HAP-1 (cell line): Measurements from ENCODE around the gene ARHGEF7.

Experiments used
- DNase-seq, 2 experiments: peaks; one replicate each; pipeline ENCODE4 v3.0.0-alpha.2; 2016 to 2020; ENCODE audit warnings: low spot score in 2 of 2
- H3K27me3 ChIP-seq: fragments of 250-450 bp; sonication (Bioruptor Pico); 2 replicates; pipeline ENCODE4 v1.5.1; 2020; ENCODE audit warnings: low read depth, mild to moderate bottlenecking, moderate library complexity
- H3K36me3 ChIP-seq: fragments of 250-450 bp; sonication (Bioruptor Pico); replicated peaks from 2 replicates; pipeline ENCODE4 v1.5.1; 2020; ENCODE audit warnings: mild to moderate bottlenecking
- H3K4me1 ChIP-seq: fragments of 250-450 bp; sonication (Bioruptor Pico); 2 replicates; pipeline ENCODE4 v1.5.1; 2020; ENCODE audit warnings: mild to moderate bottlenecking
- H3K4me3 ChIP-seq: fragments of 250-450 bp; sonication (Bioruptor Pico); 2 replicates; pipeline ENCODE4 v1.5.1; 2020; ENCODE audit warnings: mild to moderate bottlenecking, moderate library complexity
- H3K9me3 ChIP-seq: fragments of 250-450 bp; sonication (Bioruptor Pico); 2 replicates; pipeline ENCODE4 v1.5.1; 2020; ENCODE audit warnings: mild to moderate bottlenecking, moderate library complexity
- in situ Hi-C: fragments of 300-500 bp; cut with MboI; formaldehyde crosslinking; loops from 3 replicates; pipeline ENCODE4 v1.14.3; 2020; ENCODE audit warnings: low sequenced_read_pairs, inconsistent platforms, mixed read lengths

ARHGEF7 gene

GRCh38 chr13:111317042-111317550, 202.0 kb downstream of the ARHGEF7 start:
- no peaks in the 10 kb centered on the region for H3K27me3 ChIP-seq
- H3K4me3 ChIP-seq, result no peak overlapping the region
- in situ Hi-C loops, result no loop called here
- DNase-seq, result no peak
- no peaks in the 10 kb centered on the region for H3K4me1 ChIP-seq
- H3K36me3 ChIP-seq, result no peaks in the 10 kb centered on the region
- no peaks in the 10 kb centered on the region for H3K9me3 ChIP-seq

- no peaks in the 10 kb centered on the region for H3K36me3 ChIP-seq
- DNase-seq, result no peak
- H3K4me3 ChIP-seq, result no peak overlapping the region
- no peaks in the 10 kb centered on the region for H3K27me3 ChIP-seq
- no peaks in the 10 kb centered on the region for H3K9me3 ChIP-seq
- H3K4me1 ChIP-seq, result no peaks in the 10 kb centered on the region
- in situ Hi-C loops, result no loop called here
Observed at GRCh38 chr13:111317571-111318345, 202.6 kb downstream of the ARHGEF7 start.

- in situ Hi-C loops, result no loop called here
- no peaks in the 10 kb centered on the region for H3K27me3 ChIP-seq
- DNase-seq, result no peak
- no peaks in the 10 kb centered on the region for H3K4me1 ChIP-seq
- H3K9me3 ChIP-seq, result no peaks in the 10 kb centered on the region
- H3K4me3 ChIP-seq, result no peak overlapping the region
- H3K36me3 ChIP-seq, result no peaks in the 10 kb centered on the region
Observed at GRCh38 chr13:111318386-111318785, 203.3 kb downstream of the ARHGEF7 start.

GRCh38 chr13:111319521-111319920, 204.4 kb downstream of the ARHGEF7 start:
- DNase-seq, result no peak
- H3K4me3 ChIP-seq, result no peak overlapping the region

GRCh38 chr13:111319998-111320911, 205.1 kb downstream of the ARHGEF7 start, which contains the start of gene TEX29:
TSS of gene TEX29 (plus strand) at chr13:111320642. CDS start at chr13:111320891, 249 bp downstream.
- H3K9me3 ChIP-seq, result no peaks in the 10 kb centered on the region
- DNase-seq, result no peak
- in situ Hi-C loops, result no loop called here
- H3K4me1 ChIP-seq, result no peaks in the 10 kb centered on the region
- H3K36me3 ChIP-seq, result no peaks in the 10 kb centered on the region
- no peak within 1 kb of the TSS for H3K4me3 ChIP-seq
- no peaks in the 10 kb centered on the region for H3K27me3 ChIP-seq

More at GRCh38 chr13:111319521-111319920, 204.4 kb downstream of the ARHGEF7 start:
- H3K27me3 ChIP-seq, result no peaks in the 10 kb centered on the region
- H3K36me3 ChIP-seq, result no peaks in the 10 kb centered on the region
- no peaks in the 10 kb centered on the region for H3K9me3 ChIP-seq
- H3K4me1 ChIP-seq, result no peaks in the 10 kb centered on the region
- in situ Hi-C loops, result no loop called here

- H3K27me3 ChIP-seq, result no peaks in the 10 kb centered on the region
- in situ Hi-C loops, result no loop called here
- no peaks in the 10 kb centered on the region for H3K9me3 ChIP-seq
- H3K36me3 ChIP-seq, result no peaks in the 10 kb centered on the region
- no peak overlapping the region for H3K4me3 ChIP-seq
- DNase-seq, result no peak
- no peaks in the 10 kb centered on the region for H3K4me1 ChIP-seq
Observed at GRCh38 chr13:111322001-111322915, 207.1 kb downstream of the ARHGEF7 start.

GRCh38 chr13:111322916-111323331, 207.8 kb downstream of the ARHGEF7 start:
- Histone ChIP-seq H3K36me3 (no peaks in the 10 kb centered on the region), H3K4me1 (no peaks in the 10 kb centered on the region), H3K4me3 (no peak overlapping the region), H3K9me3 (no peaks in the 10 kb centered on the region), H3K27me3 (no peaks in the 10 kb centered on the region)
- DNase-seq, result no peak
- in situ Hi-C loops, result no loop called here

- H3K9me3 ChIP-seq, result no peaks in the 10 kb centered on the region
- H3K4me3 ChIP-seq, result no peak overlapping the region
- in situ Hi-C loops, result no loop called here
- no peaks in the 10 kb centered on the region for H3K27me3 ChIP-seq
- no peaks in the 10 kb centered on the region for H3K36me3 ChIP-seq
- DNase-seq, result no peak
- no peaks in the 10 kb centered on the region for H3K4me1 ChIP-seq
Observed at GRCh38 chr13:111323549-111323948, 208.4 kb downstream of the ARHGEF7 start.

- Histone ChIP-seq H3K4me1 (no peaks in the 10 kb centered on the region), H3K9me3 (no peaks in the 10 kb centered on the region), H3K27me3 (no peaks in the 10 kb centered on the region), H3K4me3 (no peak overlapping the region), H3K36me3 (no peaks in the 10 kb centered on the region)
- DNase-seq, result no peak
- in situ Hi-C loops, result no loop called here
Observed at GRCh38 chr13:111323950-111324651, 209.0 kb downstream of the ARHGEF7 start.

- Histone ChIP-seq H3K9me3 (no peaks in the 10 kb centered on the region), H3K4me3 (no peak overlapping the region), H3K27me3 (no peaks in the 10 kb centered on the region), H3K4me1 (no peaks in the 10 kb centered on the region), H3K36me3 (no peaks in the 10 kb centered on the region)
- DNase-seq, result no peak
- in situ Hi-C loops, result no loop called here
Observed at GRCh38 chr13:111324736-111325135, 209.6 kb downstream of the ARHGEF7 start.

- DNase-seq, result no peak
- in situ Hi-C loops, result no loop called here
- Histone ChIP-seq H3K27me3 (no peaks in the 10 kb centered on the region), H3K9me3 (no peaks in the 10 kb centered on the region), H3K4me3 (no peak overlapping the region), H3K4me1 (no peaks in the 10 kb centered on the region), H3K36me3 (no peaks in the 10 kb centered on the region)
Observed at GRCh38 chr13:111325146-111325890, 210.2 kb downstream of the ARHGEF7 start.

- in situ Hi-C loops, result no loop called here
- H3K27me3 ChIP-seq, result no peaks in the 10 kb centered on the region
Observed at GRCh38 chr13:111325941-111326620, 211.0 kb downstream of the ARHGEF7 start.

More at GRCh38 chr13:111325941-111326620, 211.0 kb downstream of the ARHGEF7 start:
- Histone ChIP-seq H3K4me1 (no peaks in the 10 kb centered on the region), H3K4me3 (no peak overlapping the region), H3K9me3 (no peaks in the 10 kb centered on the region), H3K36me3 (no peaks in the 10 kb centered on the region)
- DNase-seq, result no peak
